Mucosa of descending colon (tissue), 3 donors: ENCODE measurements around the gene SLC16A6. TPM values are rescaled to one million over a fixed set of nuclear protein-coding genes. Genes with fewer than 3 reads are reported as not detected.
A peak's percentile ranks its signal among the peaks of the same experiment; 100 is the strongest.
"Not testable (repeated sequence)": the region's sequence is repeated elsewhere in the genome, so short reads cannot be mapped to it uniquely, and the experiment has no call there.

ENCODE experiments used
- ATAC-seq: fragments of 200-7000 bp; cut with Tn5 transposase; one replicate; pipeline ENCODE4 v1.9.1; 2020; ENCODE audit warnings: mild to moderate bottlenecking, moderate library complexity
- DNase-seq, 3 donors: peaks; one replicate each; pipeline ENCODE4 v3.0.0-alpha.2; 2020
- H3K36me3 ChIP-seq: fragments of 200-600 bp; one replicate; pipeline ENCODE4 v1.8.0; 2021; ENCODE audit warnings: low read depth, mild to moderate bottlenecking
- H3K4me1 ChIP-seq: fragments of 200-600 bp; one replicate; pipeline ENCODE4 v1.8.0; 2021; ENCODE audit warnings: low read depth, mild to moderate bottlenecking
- H3K4me3 ChIP-seq: fragments of 200-600 bp; one replicate; pipeline ENCODE4 v1.8.0; 2021; ENCODE audit warnings: mild to moderate bottlenecking
- H3K9me3 ChIP-seq: fragments of 200-600 bp; one replicate; pipeline ENCODE4 v1.8.0; 2021; ENCODE audit warnings: mild to moderate bottlenecking
- intact Hi-C, 2 donors: fragments of 100-400 bp; cut with DNase I in 1 of 2; cut with micrococcal nuclease in 1 of 2; formaldehyde crosslinking; loops; one replicate each; pipeline versions ENCODE4 v1.11.0 to v1.11.1; 2022; cut with DNase I, micrococcal nuclease
- long read RNA-seq, 2 donors: library from polyadenylated mRNA; unstranded; transcript quantifications; one replicate each; pipeline ENCODE4 v2.0.0, GENCODE V29; 2019 to 2021
- total RNA-seq, 3 donors: library from RNA; stranded (reverse); fragmentation: NEBNext Ultra II Directional in 2 of 3; extraction: Animal tissue kit (Norgen Biotek cat#: 25700) in 2 of 3; gene quantifications; one replicate each; pipeline versions ENCODE4 v1.2.1 to v1.2.4, GENCODE V29; 2021 to 2023
- TF ChIP-seq, protein P1 (sequence below): fragments of 200-600 bp; IDR thresholded peaks from one replicate; pipeline ENCODE4 v1.8.0; 2022; ENCODE audit warnings: antibody characterized with exemption, mild to moderate bottlenecking
- donor health status: DM: no; HTN: no; CAD: no; lungs with moderate emphysema.
- donor health status: DM: no; HTN: no; CAD: no.
- donor health status: DM: no; HTN: yes; CAD: no.

The SLC16A6 gene, protein sequence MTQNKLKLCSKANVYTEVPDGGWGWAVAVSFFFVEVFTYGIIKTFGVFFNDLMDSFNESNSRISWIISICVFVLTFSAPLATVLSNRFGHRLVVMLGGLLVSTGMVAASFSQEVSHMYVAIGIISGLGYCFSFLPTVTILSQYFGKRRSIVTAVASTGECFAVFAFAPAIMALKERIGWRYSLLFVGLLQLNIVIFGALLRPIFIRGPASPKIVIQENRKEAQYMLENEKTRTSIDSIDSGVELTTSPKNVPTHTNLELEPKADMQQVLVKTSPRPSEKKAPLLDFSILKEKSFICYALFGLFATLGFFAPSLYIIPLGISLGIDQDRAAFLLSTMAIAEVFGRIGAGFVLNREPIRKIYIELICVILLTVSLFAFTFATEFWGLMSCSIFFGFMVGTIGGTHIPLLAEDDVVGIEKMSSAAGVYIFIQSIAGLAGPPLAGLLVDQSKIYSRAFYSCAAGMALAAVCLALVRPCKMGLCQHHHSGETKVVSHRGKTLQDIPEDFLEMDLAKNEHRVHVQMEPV
- under 1 TPM; 0.14 to 0.47 (median 0.34) TPM for total RNA-seq
- long read RNA-seq, donor 1 = 0 reads
- long read RNA-seq, donor 2 = 0 reads

DNA sequence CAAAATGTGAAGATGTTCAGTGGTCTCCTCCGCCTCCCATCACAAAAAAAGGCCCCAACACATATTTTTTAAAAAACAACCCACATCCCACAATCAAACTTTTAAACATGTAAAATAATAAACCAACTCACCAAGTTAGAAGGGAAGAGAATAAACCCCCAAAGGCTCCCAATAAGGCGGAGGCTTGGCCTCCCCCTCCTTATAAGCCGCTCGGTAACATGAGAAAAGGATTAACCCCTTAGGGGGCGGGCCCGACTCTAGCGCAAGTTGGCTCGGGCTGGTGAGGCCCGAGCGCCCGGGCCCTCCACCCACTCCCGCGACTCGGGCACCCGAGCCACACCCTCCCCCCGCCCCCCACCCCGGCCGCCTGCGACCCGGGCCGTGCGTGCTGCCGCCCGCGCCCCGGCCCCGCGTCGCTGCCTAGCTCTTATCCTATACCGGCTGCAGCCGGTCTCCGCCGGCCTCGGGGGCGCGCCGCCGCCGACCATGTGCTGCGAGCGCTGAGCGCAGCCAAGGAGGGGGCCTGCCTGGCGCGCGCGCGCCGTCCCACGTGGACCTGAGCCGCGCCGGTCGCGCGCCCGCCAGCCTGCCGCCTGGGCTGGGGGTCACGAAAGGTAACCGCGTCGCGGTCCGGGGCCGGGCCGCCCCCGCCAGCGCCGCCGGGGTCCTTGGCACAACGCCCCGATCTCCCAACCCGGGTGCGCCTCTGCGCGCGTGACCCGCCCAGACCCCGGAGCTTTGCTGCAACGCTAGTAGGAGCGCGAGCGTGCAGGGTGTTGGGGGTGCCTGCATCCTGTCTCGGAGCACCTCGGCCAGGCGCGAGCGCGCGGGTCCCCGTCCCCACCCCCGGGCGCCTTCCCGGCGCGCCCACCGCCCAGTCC is at the start of gene SLC16A6, which contains the start of gene ARSG:
Gene SLC16A6 (minus strand): TSS at position 173 of the 881 bp plus-strand sequence. CDS start 12,807 bp downstream, outside the sequence.
Gene ARSG (plus strand): TSS at position 541 of the 881 bp plus-strand sequence. CDS start 15,999 bp downstream, outside the sequence.
- no peaks in the 10 kb centered on the region for H3K9me3 ChIP-seq
- ATAC-seq (peak; percentile 79), DNase-seq (peak; percentile 68 to 90 (median 71))
- TF ChIP-seq, protein P1, sequence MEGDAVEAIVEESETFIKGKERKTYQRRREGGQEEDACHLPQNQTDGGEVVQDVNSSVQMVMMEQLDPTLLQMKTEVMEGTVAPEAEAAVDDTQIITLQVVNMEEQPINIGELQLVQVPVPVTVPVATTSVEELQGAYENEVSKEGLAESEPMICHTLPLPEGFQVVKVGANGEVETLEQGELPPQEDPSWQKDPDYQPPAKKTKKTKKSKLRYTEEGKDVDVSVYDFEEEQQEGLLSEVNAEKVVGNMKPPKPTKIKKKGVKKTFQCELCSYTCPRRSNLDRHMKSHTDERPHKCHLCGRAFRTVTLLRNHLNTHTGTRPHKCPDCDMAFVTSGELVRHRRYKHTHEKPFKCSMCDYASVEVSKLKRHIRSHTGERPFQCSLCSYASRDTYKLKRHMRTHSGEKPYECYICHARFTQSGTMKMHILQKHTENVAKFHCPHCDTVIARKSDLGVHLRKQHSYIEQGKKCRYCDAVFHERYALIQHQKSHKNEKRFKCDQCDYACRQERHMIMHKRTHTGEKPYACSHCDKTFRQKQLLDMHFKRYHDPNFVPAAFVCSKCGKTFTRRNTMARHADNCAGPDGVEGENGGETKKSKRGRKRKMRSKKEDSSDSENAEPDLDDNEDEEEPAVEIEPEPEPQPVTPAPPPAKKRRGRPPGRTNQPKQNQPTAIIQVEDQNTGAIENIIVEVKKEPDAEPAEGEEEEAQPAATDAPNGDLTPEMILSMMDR = no peak
- intact Hi-C loops = loop anchor here in 1 of 2 donors (10.0 kb wide), 1 partner anchor 54 kb away; no protein-coding TSS in a partner anchor
- H3K36me3 ChIP-seq = no peaks in the 10 kb centered on the region
- peak within 1 kb of the TSS; percentile 17 for H3K4me3 ChIP-seq
- peaks cover 19% of the 10 kb centered on the region for H3K4me1 ChIP-seq

DNA sequence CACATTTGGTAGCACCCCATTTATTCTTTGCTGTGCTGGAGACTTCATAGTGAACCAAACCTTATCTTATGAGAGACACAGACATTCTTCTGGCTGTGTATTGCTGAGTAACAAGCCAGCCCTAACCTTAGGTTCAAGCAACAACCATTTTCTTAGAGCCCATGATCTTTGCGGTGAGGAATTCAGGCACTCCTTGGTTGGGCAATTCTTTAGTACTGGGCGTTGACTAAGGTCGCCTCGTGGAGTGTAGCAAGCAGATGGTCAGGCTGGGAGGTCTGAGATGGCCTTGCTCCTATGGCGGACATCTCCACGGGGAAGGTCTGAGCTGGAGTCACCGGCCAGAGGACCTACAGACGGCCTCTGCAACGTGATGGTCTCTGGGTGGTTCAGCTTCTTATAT is 43.5 kb upstream of the SLC16A6 start:
- ATAC-seq (no peak), DNase-seq (no peak)
- H3K36me3 ChIP-seq = no peaks in the 10 kb centered on the region
- no peaks in the 10 kb centered on the region for H3K4me1 ChIP-seq
- peaks cover 21% of the 10 kb centered on the region for H3K9me3 ChIP-seq
- TF ChIP-seq, protein P1 = no peak
- intact Hi-C loops = no loop called here
- no peak overlapping the region for H3K4me3 ChIP-seq

DNA sequence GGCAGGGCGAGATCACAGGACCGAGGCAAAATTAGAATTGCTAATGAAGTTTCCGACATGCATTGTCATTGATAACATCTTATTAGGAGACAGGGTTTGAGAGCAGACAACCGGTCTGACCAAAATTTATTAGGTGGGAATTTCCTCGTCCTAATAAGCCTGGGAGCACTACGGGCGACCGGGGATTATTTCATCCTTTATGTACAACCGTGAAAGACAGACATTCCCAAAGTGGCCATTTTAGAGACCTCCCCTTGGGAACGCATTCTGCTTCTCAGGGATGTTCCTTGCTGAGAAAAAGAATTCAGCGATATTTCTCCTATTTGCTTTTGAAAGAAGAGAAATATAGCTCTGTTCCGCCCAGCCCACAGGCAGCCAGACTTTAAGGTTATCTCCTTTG is 41.0 kb upstream of the SLC16A6 start:
- intact Hi-C loops, H3K4me3 ChIP-seq, H3K4me1 ChIP-seq, DNase-seq, ATAC-seq, H3K36me3 ChIP-seq: not testable (repeated sequence)
- peaks cover 21% of the 10 kb centered on the region for H3K9me3 ChIP-seq

DNA sequence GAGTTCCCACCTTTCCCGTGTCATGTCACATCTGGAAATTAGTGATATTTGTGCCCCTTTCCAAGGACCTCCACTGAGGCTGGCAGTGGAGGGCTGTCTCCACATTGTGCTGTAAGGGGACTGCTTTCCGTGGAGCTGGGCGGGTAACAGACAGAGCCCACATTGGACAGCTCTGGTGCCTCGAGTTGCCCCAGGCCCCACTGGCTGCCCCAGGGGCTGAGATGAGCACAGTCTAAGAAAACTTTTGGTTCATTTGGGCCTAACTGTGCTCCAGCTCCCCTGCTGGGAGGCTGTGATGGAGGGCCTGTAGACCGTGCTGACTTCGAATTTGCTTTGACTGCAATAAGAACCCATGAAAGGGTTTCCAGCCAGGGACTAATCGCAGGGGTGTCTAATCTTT is 38.4 kb upstream of the SLC16A6 start:
- DNase-seq (no peak), ATAC-seq (no peak)
- H3K4me3 ChIP-seq = no peak overlapping the region
- no peaks in the 10 kb centered on the region for H3K4me1 ChIP-seq
- no peaks in the 10 kb centered on the region for H3K36me3 ChIP-seq
- peaks cover 21% of the 10 kb centered on the region for H3K9me3 ChIP-seq
- TF ChIP-seq, protein P1 = no peak
- intact Hi-C loops = no loop called here

DNA sequence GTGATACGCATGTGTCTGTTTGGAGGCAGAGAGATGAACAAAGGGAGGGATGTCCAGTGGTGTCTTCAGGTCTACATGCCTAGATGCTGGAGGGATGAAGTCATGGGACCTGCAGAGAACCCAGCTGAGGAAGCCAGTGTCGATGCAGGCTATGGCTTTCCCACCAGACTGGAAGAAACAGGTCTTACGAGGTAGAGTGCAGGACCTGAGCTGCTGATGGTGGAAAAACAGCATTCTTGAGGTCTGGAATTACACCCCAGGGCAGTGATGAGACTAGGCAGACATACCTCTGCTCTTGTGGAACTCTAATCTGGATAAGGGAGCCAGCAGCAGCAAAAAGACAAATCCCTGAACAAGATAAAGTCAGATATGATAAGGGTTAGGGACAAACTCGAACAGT is 37.7 kb upstream of the SLC16A6 start:
- no peaks in the 10 kb centered on the region for H3K4me1 ChIP-seq
- DNase-seq (no peak), ATAC-seq (no peak)
- H3K4me3 ChIP-seq = no peak overlapping the region
- TF ChIP-seq, protein P1 = no peak
- H3K9me3 ChIP-seq = peaks cover 21% of the 10 kb centered on the region
- intact Hi-C loops = no loop called here
- H3K36me3 ChIP-seq = no peaks in the 10 kb centered on the region
